SK-N-SH (cell line): ENCODE measurements around the gene WIPF3. TPM values are rescaled to one million over a fixed set of nuclear protein-coding genes. Genes with fewer than 3 reads are reported as not detected.

Experiments used
- CTCF ChIA-PET: fragments of 300-600, 350-600 bp; formaldehyde crosslinking; extraction: SDS; loops from one replicate; lab custom pipeline; 2021; lab: Yijun Ruan, JAX
- POLR2A ChIA-PET: fragments of 350-600 bp; sonication (Branson Sonifier 250); formaldehyde crosslinking; extraction: SDS; loops from one replicate; lab custom pipeline; 2020; ENCODE audit warnings: antibody characterized with exemption, inconsistent platforms; lab: Yijun Ruan, JAX
- DNase-seq: peaks from one replicate; pipeline ENCODE4 v3.0.0; 2012
- H2AFZ ChIP-seq: fragments of 200-600 bp; sonication (generic); 2 replicates; pipeline ENCODE4 v1.8.1; 2016; ENCODE audit warnings: antibody characterized with exemption, mild to moderate bottlenecking, low read depth
- H3F3A ChIP-seq: fragments of 200-600 bp; sonication (generic); replicated peaks from 2 replicates; pipeline ENCODE3; 2016; ENCODE audit warnings: antibody characterized with exemption, mild to moderate bottlenecking; ENCODE audit not compliant: insufficient read depth
- H3K27ac ChIP-seq, 2 experiments: fragments of 200-500 bp in 1 of 2; fragments of 200-600 bp in 1 of 2; sonication (Bioruptor generic) in 1 of 2; sonication (generic), shearing (Covaris generic) in 1 of 2; 2 replicates each; pipeline versions ENCODE4 v1.5.1 to v1.6.1; 2014 to 2016; ENCODE audit warnings: low read depth in 2 of 2, inconsistent platforms in 1 of 2, low read length in 1 of 2, mild to moderate bottlenecking in 1 of 2, mixed read lengths in 1 of 2
- H3K27me3 ChIP-seq: fragments of 200-600 bp; sonication (generic), shearing (Covaris generic); 2 replicates; pipeline ENCODE4 v1.6.1; 2016; ENCODE audit warnings: mixed run types; ENCODE audit not compliant: insufficient read depth
- H3K36me3 ChIP-seq, 2 experiments: fragments of 200-500 bp in 1 of 2; fragments of 200-600 bp in 1 of 2; sonication (Bioruptor generic) in 1 of 2; sonication (generic) in 1 of 2; replicated peaks in 1 of 2; 2 replicates each; pipeline versions ENCODE3 to v1.5.1; 2014 to 2016; ENCODE audit warnings: low read length in 1 of 2, mild to moderate bottlenecking in 1 of 2; ENCODE audit not compliant: insufficient read depth in 2 of 2, control insufficient read depth in 1 of 2
- H3K4me1 ChIP-seq, 2 experiments: fragments of 200-500 bp in 1 of 2; fragments of 200-600 bp in 1 of 2; sonication (Bioruptor generic) in 1 of 2; sonication (generic), shearing (Covaris generic) in 1 of 2; 2 replicates each; pipeline versions ENCODE4 v1.5.1 to v1.6.1; 2014 to 2016; ENCODE audit warnings: low read depth in 1 of 2, low read length in 1 of 2, mixed run types in 1 of 2; ENCODE audit not compliant: insufficient read depth in 2 of 2, control insufficient read depth in 1 of 2
- H3K4me2 ChIP-seq: fragments of 200-600 bp; sonication (generic), shearing (Covaris generic); 2 replicates; pipeline ENCODE4 v1.6.1; 2017; ENCODE audit warnings: mixed run types
- H3K4me3 ChIP-seq, 2 experiments: fragments of 200-500 bp in 1 of 2; fragments of 200-600 bp in 1 of 2; sonication (Bioruptor generic) in 1 of 2; sonication (generic), shearing (Covaris generic) in 1 of 2; 2 replicates each; pipeline versions ENCODE4 v1.5.1 to v1.8.1; 2014 to 2016; ENCODE audit warnings: low read depth in 2 of 2, inconsistent platforms in 1 of 2, low read length in 1 of 2, mild to moderate bottlenecking in 1 of 2, mixed read lengths in 1 of 2, moderate library complexity in 1 of 2
- H3K79me2 ChIP-seq: fragments of 200-600 bp; sonication (generic); 2 replicates; pipeline ENCODE4 v1.8.1; 2017; ENCODE audit warnings: mild to moderate bottlenecking; ENCODE audit not compliant: insufficient read depth
- H3K9ac ChIP-seq: fragments of 200-600 bp; sonication (generic); 2 replicates; pipeline ENCODE4 v1.6.1; 2017; ENCODE audit warnings: mixed run types
- H3K9me2 ChIP-seq: fragments of 200-600 bp; sonication (generic); 2 replicates; pipeline ENCODE4 v1.6.1; 2017; ENCODE audit warnings: mixed run types
- H3K9me3 ChIP-seq: fragments of 200-600 bp; sonication (generic); 2 replicates; pipeline ENCODE4 v1.6.1; 2017; ENCODE audit warnings: mixed run types, mild to moderate bottlenecking, moderate library complexity
- H4K20me1 ChIP-seq: fragments of 200-600 bp; sonication (generic); 2 replicates; pipeline ENCODE4 v1.6.1; 2017; ENCODE audit warnings: mild to moderate bottlenecking, mixed run types; ENCODE audit not compliant: insufficient read depth
- CHD2 ChIP-seq: fragments of 150-350 bp; IDR thresholded peaks from 2 replicates; pipeline ENCODE4 v1.6.1; 2018; ENCODE audit warnings: low read length; ENCODE audit not compliant: partially characterized antibody
- EP300 ChIP-seq, 2 experiments: IDR thresholded peaks; 2 replicates each; pipeline versions ENCODE4 v1.4.0 to v1.6.1; 2012; ENCODE audit warnings: borderline replicate concordance in 1 of 2, low read depth in 1 of 2, low read length in 1 of 2
- FOSL2 ChIP-seq: IDR thresholded peaks from 2 replicates; pipeline ENCODE4 v1.4.0; 2012; ENCODE audit warnings: low read depth, mild to moderate bottlenecking, moderate library complexity, borderline replicate concordance
- GABPA ChIP-seq: IDR thresholded peaks from 2 replicates; pipeline ENCODE4 v1.4.0; 2012; ENCODE audit warnings: low read depth, mild to moderate bottlenecking
- JUND ChIP-seq: IDR thresholded peaks from 2 replicates; pipeline ENCODE4 v1.4.0; 2012
- MEF2A ChIP-seq: IDR thresholded peaks from 2 replicates; pipeline ENCODE4 v1.4.0; 2012; ENCODE audit warnings: low read depth, borderline replicate concordance
- MXI1 ChIP-seq: IDR thresholded peaks from 2 replicates; pipeline ENCODE4 v1.6.1; 2012; ENCODE audit warnings: mild to moderate bottlenecking, low read depth, low read length, improper control_type of control experiment
- NRF1 ChIP-seq: IDR thresholded peaks from 2 replicates; pipeline ENCODE4 v1.6.1; 2012; ENCODE audit warnings: low read depth, mild to moderate bottlenecking, low read length
- POLR2AphosphoS5 ChIP-seq: IDR thresholded peaks from 2 replicates; pipeline ENCODE4 v1.6.1; 2012; ENCODE audit warnings: low read depth, low read length
- RAD21 ChIP-seq: IDR thresholded peaks from 2 replicates; pipeline ENCODE4 v1.6.1; 2012; ENCODE audit warnings: mild to moderate bottlenecking, low read length
- RCOR1 ChIP-seq: fragments of 150-350 bp; IDR thresholded peaks from 2 replicates; pipeline ENCODE4 v1.6.1; 2017; ENCODE audit warnings: antibody characterized with exemption, low read length
- RFX5 ChIP-seq: IDR thresholded peaks from 2 replicates; pipeline ENCODE4 v1.6.1; 2012; ENCODE audit warnings: mild to moderate bottlenecking, improper control_type of control experiment, low read length
- SIN3A ChIP-seq: IDR thresholded peaks from 2 replicates; pipeline ENCODE4 v1.6.1; 2012; ENCODE audit warnings: low read depth, mild to moderate bottlenecking, low read length, moderate library complexity, borderline replicate concordance
- TAF1 ChIP-seq: IDR thresholded peaks from 2 replicates; pipeline ENCODE4 v1.6.1; 2012; ENCODE audit warnings: low read depth, mild to moderate bottlenecking, low read length, moderate library complexity, borderline replicate concordance
- TCF12 ChIP-seq: IDR thresholded peaks from 2 replicates; pipeline ENCODE4 v1.4.0; 2012
- YY1 ChIP-seq: IDR thresholded peaks from 2 replicates; pipeline ENCODE4 v1.4.0; 2012; ENCODE audit warnings: low read depth, mild to moderate bottlenecking
- WGBS: methylation state at CpG from one replicate; pipeline ENCODE4 v1.1.6; 2017; ENCODE audit warnings: low lambda C conversion rate; 5-methylcytosine and 5-hydroxymethylcytosine counted together
- polyA plus RNA-seq, 3 experiments: library from polyadenylated mRNA; depleted of rRNA; stranded (reverse); fragments of >200 nt; gene quantifications; 2 replicates each; pipeline ENCODE4 v1.2.3, GENCODE V29; 2012
- TF ChIP-seq, protein P1 (sequence below): IDR thresholded peaks from 2 replicates; pipeline ENCODE4 v1.6.1; 2012; ENCODE audit warnings: mild to moderate bottlenecking, low read depth, low read length, moderate library complexity
- TF ChIP-seq, protein P2 (sequence below): fragments of 150-350 bp; IDR thresholded peaks from 2 replicates; pipeline ENCODE4 v1.6.1; 2017; ENCODE audit warnings: antibody characterized with exemption, low read length, low read depth, borderline replicate concordance
- TF ChIP-seq, protein P3 (sequence below): IDR thresholded peaks from 2 replicates; pipeline ENCODE4; 2012
- TF ChIP-seq, protein P4 (sequence below): fragments of 150-350 bp; IDR thresholded peaks from 2 replicates; pipeline ENCODE4 v1.6.1; 2016; ENCODE audit warnings: mild to moderate bottlenecking, low read depth, low read length
- TF ChIP-seq, protein P5 (sequence below): IDR thresholded peaks from 2 replicates; pipeline ENCODE4 v1.4.0; 2012; ENCODE audit warnings: low read depth, borderline replicate concordance

The WIPF3 gene
- polyA plus RNA-seq, 1 of the 3 experiments (the other 2 are of a cell fraction): 0.02 TPM

DNA sequence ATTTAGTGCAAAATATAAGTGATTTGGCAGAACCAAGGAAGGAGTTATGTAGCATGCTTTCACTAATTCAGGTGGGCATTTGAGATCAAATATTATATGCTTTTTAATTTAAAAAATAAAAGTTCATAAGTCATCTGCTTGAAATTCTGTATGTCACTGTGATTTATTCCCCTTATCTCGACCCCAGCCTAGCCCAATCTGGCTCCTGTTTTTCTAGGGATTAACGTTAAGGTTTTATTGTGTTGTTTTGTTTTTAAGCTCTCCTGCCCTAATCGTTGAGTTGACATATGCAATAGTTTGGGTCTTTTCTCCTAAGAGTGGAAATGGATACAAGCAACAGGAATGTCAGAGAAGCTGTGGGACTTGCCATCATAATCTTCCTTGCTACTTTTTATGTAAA, 42.6 kb downstream of the WIPF3 start:
- WGBS: 36% methylated on average over 3 of the region's 3 CpGs
- Histone ChIP-seq H3K9me2 (no peaks in the 10 kb centered on the region), H2AFZ (no peak overlapping the region), H3K79me2 (no peaks in the 10 kb centered on the region), H3K9me3 (no peaks in the 10 kb centered on the region), H4K20me1 (no peaks in the 10 kb centered on the region), H3K4me3 (no peak overlapping the region), H3K27me3 (peaks cover 39% of the 10 kb centered on the region), H3K9ac (no peak overlapping the region), H3K36me3 (no peaks in the 10 kb centered on the region), H3F3A (no peaks in the 10 kb centered on the region), H3K27ac (no peak overlapping the region), H3K4me2 (no peak overlapping the region), H3K4me1 (no peaks in the 10 kb centered on the region)
- POLR2A ChIA-PET: no interaction called here
- no peak for TF ChIP-seq JUND
- TF ChIP-seq RAD21: no peak
- TF ChIP-seq RCOR1: no peak
- no peak for TF ChIP-seq YY1
- TF ChIP-seq, protein P1, sequence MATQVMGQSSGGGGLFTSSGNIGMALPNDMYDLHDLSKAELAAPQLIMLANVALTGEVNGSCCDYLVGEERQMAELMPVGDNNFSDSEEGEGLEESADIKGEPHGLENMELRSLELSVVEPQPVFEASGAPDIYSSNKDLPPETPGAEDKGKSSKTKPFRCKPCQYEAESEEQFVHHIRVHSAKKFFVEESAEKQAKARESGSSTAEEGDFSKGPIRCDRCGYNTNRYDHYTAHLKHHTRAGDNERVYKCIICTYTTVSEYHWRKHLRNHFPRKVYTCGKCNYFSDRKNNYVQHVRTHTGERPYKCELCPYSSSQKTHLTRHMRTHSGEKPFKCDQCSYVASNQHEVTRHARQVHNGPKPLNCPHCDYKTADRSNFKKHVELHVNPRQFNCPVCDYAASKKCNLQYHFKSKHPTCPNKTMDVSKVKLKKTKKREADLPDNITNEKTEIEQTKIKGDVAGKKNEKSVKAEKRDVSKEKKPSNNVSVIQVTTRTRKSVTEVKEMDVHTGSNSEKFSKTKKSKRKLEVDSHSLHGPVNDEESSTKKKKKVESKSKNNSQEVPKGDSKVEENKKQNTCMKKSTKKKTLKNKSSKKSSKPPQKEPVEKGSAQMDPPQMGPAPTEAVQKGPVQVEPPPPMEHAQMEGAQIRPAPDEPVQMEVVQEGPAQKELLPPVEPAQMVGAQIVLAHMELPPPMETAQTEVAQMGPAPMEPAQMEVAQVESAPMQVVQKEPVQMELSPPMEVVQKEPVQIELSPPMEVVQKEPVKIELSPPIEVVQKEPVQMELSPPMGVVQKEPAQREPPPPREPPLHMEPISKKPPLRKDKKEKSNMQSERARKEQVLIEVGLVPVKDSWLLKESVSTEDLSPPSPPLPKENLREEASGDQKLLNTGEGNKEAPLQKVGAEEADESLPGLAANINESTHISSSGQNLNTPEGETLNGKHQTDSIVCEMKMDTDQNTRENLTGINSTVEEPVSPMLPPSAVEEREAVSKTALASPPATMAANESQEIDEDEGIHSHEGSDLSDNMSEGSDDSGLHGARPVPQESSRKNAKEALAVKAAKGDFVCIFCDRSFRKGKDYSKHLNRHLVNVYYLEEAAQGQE: no peak
- TF ChIP-seq, protein P2, sequence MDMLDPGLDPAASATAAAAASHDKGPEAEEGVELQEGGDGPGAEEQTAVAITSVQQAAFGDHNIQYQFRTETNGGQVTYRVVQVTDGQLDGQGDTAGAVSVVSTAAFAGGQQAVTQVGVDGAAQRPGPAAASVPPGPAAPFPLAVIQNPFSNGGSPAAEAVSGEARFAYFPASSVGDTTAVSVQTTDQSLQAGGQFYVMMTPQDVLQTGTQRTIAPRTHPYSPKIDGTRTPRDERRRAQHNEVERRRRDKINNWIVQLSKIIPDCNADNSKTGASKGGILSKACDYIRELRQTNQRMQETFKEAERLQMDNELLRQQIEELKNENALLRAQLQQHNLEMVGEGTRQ: no peak
- TF ChIP-seq TCF12: no peak
- no peak for TF ChIP-seq MXI1
- no peak for TF ChIP-seq POLR2AphosphoS5
- TF ChIP-seq RFX5: no peak
- no peak for TF ChIP-seq FOSL2
- no peak for TF ChIP-seq EP300 (IDR thresholded peaks at IDR 0.05; ENCODE audit: borderline replicate concordance in 1 of 2, low read depth in 1 of 2, low read length in 1 of 2)
- CTCF ChIA-PET: interaction anchor here (0.8 to 3.1 kb wide), 5 partner anchors 9 to 90 kb away, joined by 3 to 13 read pairs (median 4); no protein-coding TSS in a partner anchor
- DNase-seq: no peak

DNA sequence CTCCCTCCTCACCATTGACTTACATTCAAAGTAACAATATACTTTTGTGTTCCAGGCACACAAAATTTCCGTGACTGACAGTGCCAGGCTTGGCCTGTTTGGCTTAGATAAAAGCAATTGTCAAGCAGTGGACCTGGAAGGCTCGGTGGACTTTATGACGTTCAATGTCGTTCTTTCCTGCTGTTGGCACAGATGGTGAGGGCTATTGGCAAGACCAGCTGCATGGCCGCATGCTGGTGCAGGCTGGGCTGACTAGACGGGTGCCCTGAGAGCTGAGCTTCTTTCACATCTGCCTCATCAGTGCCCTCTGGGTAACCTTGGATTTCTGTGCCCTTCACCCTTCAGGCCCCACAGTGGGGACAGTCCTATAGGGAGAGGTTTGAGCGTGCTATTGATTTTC, 45.2 kb downstream of the WIPF3 start:
- no peak overlapping the region for H2AFZ ChIP-seq
- 66% methylated on average over 7 of the region's 7 CpGs for WGBS
- no peak for DNase-seq
- no peak overlapping the region for H3K9ac ChIP-seq
- H3K4me3 ChIP-seq: no peak overlapping the region
- no peaks in the 10 kb centered on the region for H3K9me2 ChIP-seq
- no peak overlapping the region for H3K4me2 ChIP-seq
- no peaks in the 10 kb centered on the region for H3K36me3 ChIP-seq
- no peaks in the 10 kb centered on the region for H3K79me2 ChIP-seq
- CTCF ChIA-PET: interaction anchor here (1.0 to 1.1 kb wide), 2 partner anchors 27 to 211 kb away, joined by 3 read pairs; no protein-coding TSS in a partner anchor
- no peaks in the 10 kb centered on the region for H3F3A ChIP-seq
- no peak overlapping the region for H3K27ac ChIP-seq
- H3K4me1 ChIP-seq: no peaks in the 10 kb centered on the region
- H4K20me1 ChIP-seq: no peaks in the 10 kb centered on the region
- POLR2A ChIA-PET: no interaction called here
- H3K9me3 ChIP-seq: no peaks in the 10 kb centered on the region
- H3K27me3 ChIP-seq: peaks cover 31% of the 10 kb centered on the region
- no peak for TF ChIP-seq GABPA
- TF ChIP-seq RFX5: no peak
- TF ChIP-seq EP300 (IDR thresholded peaks at IDR 0.05; ENCODE audit: borderline replicate concordance in 1 of 2, low read depth in 1 of 2, low read length in 1 of 2): no peak
- TF ChIP-seq NRF1: no peak
- TF ChIP-seq MEF2A: no peak
- no peak for TF ChIP-seq FOSL2
- no peak for TF ChIP-seq YY1
- TF ChIP-seq, protein P3, sequence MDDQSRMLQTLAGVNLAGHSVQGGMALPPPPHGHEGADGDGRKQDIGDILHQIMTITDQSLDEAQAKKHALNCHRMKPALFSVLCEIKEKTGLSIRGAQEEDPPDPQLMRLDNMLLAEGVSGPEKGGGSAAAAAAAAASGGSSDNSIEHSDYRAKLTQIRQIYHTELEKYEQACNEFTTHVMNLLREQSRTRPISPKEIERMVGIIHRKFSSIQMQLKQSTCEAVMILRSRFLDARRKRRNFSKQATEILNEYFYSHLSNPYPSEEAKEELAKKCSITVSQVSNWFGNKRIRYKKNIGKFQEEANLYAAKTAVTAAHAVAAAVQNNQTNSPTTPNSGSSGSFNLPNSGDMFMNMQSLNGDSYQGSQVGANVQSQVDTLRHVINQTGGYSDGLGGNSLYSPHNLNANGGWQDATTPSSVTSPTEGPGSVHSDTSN: no peak
- TF ChIP-seq CHD2: no peak
- no peak for TF ChIP-seq POLR2AphosphoS5
- TF ChIP-seq, protein P4, sequence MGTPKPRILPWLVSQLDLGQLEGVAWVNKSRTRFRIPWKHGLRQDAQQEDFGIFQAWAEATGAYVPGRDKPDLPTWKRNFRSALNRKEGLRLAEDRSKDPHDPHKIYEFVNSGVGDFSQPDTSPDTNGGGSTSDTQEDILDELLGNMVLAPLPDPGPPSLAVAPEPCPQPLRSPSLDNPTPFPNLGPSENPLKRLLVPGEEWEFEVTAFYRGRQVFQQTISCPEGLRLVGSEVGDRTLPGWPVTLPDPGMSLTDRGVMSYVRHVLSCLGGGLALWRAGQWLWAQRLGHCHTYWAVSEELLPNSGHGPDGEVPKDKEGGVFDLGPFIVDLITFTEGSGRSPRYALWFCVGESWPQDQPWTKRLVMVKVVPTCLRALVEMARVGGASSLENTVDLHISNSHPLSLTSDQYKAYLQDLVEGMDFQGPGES: no peak
- TF ChIP-seq SIN3A: no peak
- no peak for TF ChIP-seq JUND
- TF ChIP-seq, protein P5, sequence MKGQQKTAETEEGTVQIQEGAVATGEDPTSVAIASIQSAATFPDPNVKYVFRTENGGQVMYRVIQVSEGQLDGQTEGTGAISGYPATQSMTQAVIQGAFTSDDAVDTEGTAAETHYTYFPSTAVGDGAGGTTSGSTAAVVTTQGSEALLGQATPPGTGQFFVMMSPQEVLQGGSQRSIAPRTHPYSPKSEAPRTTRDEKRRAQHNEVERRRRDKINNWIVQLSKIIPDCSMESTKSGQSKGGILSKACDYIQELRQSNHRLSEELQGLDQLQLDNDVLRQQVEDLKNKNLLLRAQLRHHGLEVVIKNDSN: no peak
- TF ChIP-seq TAF1: no peak
